ENCODE data around the gene ZFR. TPM values are rescaled to one million over a fixed set of nuclear protein-coding genes. Genes with fewer than 3 reads are reported as not detected.
A peak's percentile ranks its signal among the peaks of the same experiment; 100 is the strongest.

The ZFR gene
- total and polyA plus RNA-seq, 7 donors = 25.8 to 99.9 (median 71.8) TPM

DNA sequence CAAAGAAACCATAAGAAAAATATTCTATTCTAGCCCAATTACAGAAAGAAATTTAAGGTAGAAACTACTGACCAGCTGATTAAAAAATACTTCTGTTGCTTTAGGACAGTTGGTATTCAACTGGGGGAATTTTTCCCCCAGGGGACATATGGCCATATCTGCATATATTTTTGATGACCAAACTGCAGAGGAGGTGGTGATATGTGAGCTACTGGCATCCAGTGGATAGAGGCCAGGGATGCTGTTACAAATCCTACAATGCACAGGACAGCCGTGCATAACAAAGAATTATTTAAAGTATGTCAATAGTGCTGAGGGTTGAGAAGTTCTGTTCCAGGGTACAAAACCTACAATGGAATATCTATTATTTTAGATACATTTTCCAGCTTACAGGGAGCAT is 24.0 kb downstream of the ZFR start:
- intact Hi-C loops (cut with DNase I) = no loop called here
- H3K27me3 ChIP-seq = no peaks in the 10 kb centered on the region
- H3K4me3 ChIP-seq = no peak overlapping the region
- whole genome bisulfite sequencing, 2 donors = 64 to 82% methylated on average over 1 of the region's 1 CpG
- H3K27ac ChIP-seq = peak overlapping the region in 1 of 4 donors; percentile 9
- no peaks in the 10 kb centered on the region for H3K9me3 ChIP-seq
- H3K36me3 ChIP-seq = peaks cover 0 to 34% (median 4%) of the 10 kb centered on the region in 4 donors
- peaks cover 0 to 47% (median 24%) of the 10 kb centered on the region in 4 donors for H3K4me1 ChIP-seq
- DNase-seq = no peak
- TF ChIP-seq, protein P1, sequence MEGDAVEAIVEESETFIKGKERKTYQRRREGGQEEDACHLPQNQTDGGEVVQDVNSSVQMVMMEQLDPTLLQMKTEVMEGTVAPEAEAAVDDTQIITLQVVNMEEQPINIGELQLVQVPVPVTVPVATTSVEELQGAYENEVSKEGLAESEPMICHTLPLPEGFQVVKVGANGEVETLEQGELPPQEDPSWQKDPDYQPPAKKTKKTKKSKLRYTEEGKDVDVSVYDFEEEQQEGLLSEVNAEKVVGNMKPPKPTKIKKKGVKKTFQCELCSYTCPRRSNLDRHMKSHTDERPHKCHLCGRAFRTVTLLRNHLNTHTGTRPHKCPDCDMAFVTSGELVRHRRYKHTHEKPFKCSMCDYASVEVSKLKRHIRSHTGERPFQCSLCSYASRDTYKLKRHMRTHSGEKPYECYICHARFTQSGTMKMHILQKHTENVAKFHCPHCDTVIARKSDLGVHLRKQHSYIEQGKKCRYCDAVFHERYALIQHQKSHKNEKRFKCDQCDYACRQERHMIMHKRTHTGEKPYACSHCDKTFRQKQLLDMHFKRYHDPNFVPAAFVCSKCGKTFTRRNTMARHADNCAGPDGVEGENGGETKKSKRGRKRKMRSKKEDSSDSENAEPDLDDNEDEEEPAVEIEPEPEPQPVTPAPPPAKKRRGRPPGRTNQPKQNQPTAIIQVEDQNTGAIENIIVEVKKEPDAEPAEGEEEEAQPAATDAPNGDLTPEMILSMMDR (IDR thresholded peaks at IDR 0.05) = no peak
- TF ChIP-seq POLR2AphosphoS5 (IDR thresholded peaks at IDR 0.05) (no peak), POLR2A (IDR thresholded peaks at IDR 0.05) (no peak)

DNA sequence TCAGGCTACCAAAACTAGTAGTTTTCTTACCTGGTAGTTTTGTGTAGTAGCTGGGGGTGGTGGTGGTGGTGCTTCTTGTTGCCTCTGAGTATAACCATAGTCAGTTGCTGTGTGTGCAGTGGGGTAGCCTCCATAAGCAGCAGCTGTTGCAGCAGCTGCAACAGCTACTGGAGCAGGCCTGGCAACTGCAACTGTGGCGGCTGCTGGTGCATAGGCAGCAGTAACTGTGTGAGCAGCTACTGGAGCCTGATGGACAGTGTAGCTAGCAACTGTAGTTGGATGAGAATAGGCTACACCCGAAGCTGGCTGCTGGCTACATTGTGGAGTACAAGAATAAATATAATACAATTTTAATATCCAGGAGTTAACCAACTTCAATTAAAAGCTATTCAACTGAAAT is 24.7 kb downstream of the ZFR start:
- no peak for TF ChIP-seq POLR2AphosphoS5 (IDR thresholded peaks at IDR 0.05)
- TF ChIP-seq, protein P1 (IDR thresholded peaks at IDR 0.05) = no peak
- no peak for TF ChIP-seq EP300 (IDR thresholded peaks at IDR 0.05)
- no peak for TF ChIP-seq POLR2A (IDR thresholded peaks at IDR 0.05)
- WGBS, 2 donors = 70 to 82% methylated on average over 2 of the region's 2 CpGs
- Histone ChIP-seq H3K36me3 (peaks cover 0 to 41% (median 7%) of the 10 kb centered on the region in 4 donors), H3K9me3 (no peaks in the 10 kb centered on the region), H3K27ac (no peak overlapping the region), H3K27me3 (no peaks in the 10 kb centered on the region), H3K4me1 (peaks cover 0 to 47% (median 24%) of the 10 kb centered on the region in 4 donors), H3K4me3 (no peak overlapping the region)
- intact Hi-C loops (cut with DNase I) = loop anchor here (10.0 kb wide), 1 partner anchor 175 kb away; no protein-coding TSS in a partner anchor
- no peak for DNase-seq

DNA sequence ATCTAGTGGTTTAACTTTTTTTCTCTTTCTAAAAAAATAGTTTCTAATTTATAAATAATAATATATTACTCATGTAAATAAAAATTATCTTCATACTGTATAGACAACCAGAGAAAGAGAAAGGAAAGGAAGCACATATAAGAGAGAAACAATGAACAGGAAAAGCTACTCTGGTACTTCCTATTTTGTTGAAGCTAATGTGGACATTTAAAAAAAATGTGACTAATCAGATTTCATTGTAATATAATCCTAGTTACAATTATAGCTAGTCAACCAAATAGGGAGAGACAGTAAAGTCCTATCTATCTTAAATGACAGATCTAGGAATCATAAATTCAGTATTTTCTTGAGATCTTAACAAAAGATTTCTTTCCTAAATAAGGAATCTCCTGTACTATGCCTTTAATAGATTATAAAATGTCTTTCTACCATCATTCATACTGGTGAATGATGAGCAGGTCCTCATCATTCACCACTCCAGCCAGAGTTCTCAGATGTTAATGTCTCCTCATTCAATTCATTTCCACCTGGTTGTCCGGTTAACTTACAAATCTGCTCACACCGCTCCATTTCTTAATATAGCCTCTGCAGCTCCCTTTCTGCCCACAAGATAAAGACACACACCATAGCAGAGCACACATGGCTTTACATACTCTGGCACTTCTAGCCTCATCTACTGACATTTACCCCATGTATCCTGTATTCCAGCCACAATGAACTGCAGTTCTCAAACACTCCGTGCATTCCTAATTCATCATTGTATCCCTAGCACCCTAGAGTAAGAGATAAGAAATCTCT is 30.9 kb downstream of the ZFR start:
- Histone ChIP-seq H3K27ac (no peak overlapping the region), H3K27me3 (no peaks in the 10 kb centered on the region), H3K9me3 (no peaks in the 10 kb centered on the region), H3K4me1 (no peaks in the 10 kb centered on the region), H3K36me3 (peaks cover 0 to 88% (median 22%) of the 10 kb centered on the region in 4 donors), H3K4me3 (no peak overlapping the region)
- 93 to 96% methylated on average over 3 of the region's 3 CpGs for WGBS, 2 donors
- DNase-seq = no peak
- intact Hi-C loops (cut with DNase I) = loop anchor here (10.0 kb wide), 1 partner anchor 181 kb away; no protein-coding TSS in a partner anchor
- TF ChIP-seq, protein P1 (IDR thresholded peaks at IDR 0.05) = no peak
- TF ChIP-seq EP300 (IDR thresholded peaks at IDR 0.05) (no peak), POLR2A (IDR thresholded peaks at IDR 0.05) (no peak), POLR2AphosphoS5 (IDR thresholded peaks at IDR 0.05) (no peak)

DNA sequence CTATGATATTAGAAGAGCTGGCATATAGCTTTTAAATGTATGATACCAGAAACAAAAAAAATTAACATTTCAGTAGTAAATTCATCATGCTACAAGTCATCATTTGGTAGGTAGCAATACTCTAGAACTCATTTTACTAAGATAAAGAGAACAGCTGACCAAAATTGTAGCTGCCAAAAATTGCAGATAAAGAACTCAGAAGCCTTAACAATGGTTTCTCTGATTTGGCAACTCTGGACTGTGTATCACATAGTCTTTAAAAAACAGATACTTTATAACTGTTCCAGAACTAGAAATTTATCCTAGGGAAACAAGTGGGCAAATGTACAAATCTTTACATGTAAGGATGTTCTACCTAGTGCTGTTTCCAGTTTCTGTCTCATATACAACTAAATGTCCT is 33.9 kb downstream of the ZFR start:
- no peak for TF ChIP-seq POLR2A (IDR thresholded peaks at IDR 0.05)
- Histone ChIP-seq H3K36me3 (peaks cover 6 to 95% (median 27%) of the 10 kb centered on the region in 4 donors), H3K27ac (no peak overlapping the region), H3K9me3 (no peaks in the 10 kb centered on the region), H3K4me1 (no peaks in the 10 kb centered on the region), H3K27me3 (no peaks in the 10 kb centered on the region), H3K4me3 (no peak overlapping the region)
- intact Hi-C loops (cut with DNase I) = loop anchor here (10.0 kb wide), 1 partner anchor 184 kb away; no protein-coding TSS in a partner anchor
- DNase-seq = no peak

DNA sequence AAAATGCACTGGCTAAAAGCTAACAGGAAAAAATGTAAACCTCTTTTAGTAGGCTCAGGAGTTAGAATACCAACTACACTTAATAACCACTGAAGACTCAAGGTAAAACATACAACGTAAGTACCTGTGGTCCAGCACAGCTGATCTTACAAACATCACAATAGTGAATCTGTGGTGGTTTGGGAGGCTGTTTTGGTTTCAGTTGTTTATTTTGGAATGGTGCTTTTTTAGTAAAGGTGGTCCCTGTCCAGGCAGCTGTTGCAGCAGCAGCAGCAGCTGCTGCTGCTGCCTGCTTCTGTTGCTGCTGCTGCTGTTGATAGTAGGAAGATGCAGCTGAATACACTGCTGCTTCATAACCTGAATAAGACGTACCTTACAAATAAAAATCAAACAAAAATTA is 37.9 kb downstream of the ZFR start:
- Histone ChIP-seq H3K36me3 (peaks cover 10 to 96% (median 43%) of the 10 kb centered on the region in 4 donors), H3K27ac (no peak overlapping the region), H3K4me3 (no peak overlapping the region), H3K27me3 (no peaks in the 10 kb centered on the region), H3K4me1 (no peaks in the 10 kb centered on the region), H3K9me3 (no peaks in the 10 kb centered on the region)
- TF ChIP-seq, protein P1 (IDR thresholded peaks at IDR 0.05) = no peak
- TF ChIP-seq POLR2A (IDR thresholded peaks at IDR 0.05) = no peak
- no peak for TF ChIP-seq EP300 (IDR thresholded peaks at IDR 0.05)
- TF ChIP-seq POLR2AphosphoS5 (IDR thresholded peaks at IDR 0.05) = no peak
- DNase-seq = no peak
- intact Hi-C loops (cut with DNase I) = no loop called here
- 84 to 86% methylated on average over 2 of the region's 2 CpGs for WGBS, 2 donors
